Measurements from ENCODE around the gene FLOT2. TPM values are rescaled to one million over a fixed set of nuclear protein-coding genes. Genes with fewer than 3 reads are reported as not detected.
"Not testable (repeated sequence)": the region's sequence is repeated elsewhere in the genome, so short reads cannot be mapped to it uniquely, and the experiment has no call there.

The FLOT2 gene
- total RNA-seq, 4 donors from 2014 or later, result 44.8 to 81.8 (median 65.2) TPM

DNA sequence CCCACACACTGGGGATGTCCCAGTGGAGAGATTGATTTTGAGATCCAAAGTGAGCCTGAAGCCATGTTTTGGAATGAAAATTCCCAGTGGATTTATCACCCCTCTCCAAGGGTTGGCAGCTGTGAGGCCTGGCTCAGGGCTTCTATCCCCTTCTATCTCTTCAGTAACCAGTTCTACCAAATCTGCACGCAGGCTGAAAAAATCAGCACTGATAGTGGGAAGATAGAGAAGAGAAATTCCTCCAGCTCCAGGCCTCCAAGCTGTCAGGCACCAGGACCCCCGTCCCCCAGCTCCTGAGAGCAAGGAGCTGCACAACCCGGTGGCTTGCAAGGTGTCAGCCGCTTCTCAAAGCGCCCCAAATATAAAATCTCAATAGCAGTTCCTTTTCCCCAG lies 1.0 kb downstream of the FLOT2 start:
- Histone ChIP-seq H3K4me1 (peaks cover 37 to 85% (median 59%) of the 10 kb centered on the region in 3 donors), H3K27me3 (no peaks in the 10 kb centered on the region), H3K27ac (peak overlapping the region; percentile 91 to 98 (median 96)), H3K4me3 (peak overlapping the region; percentile 79 to 98 (median 85)), H3K9me3 (no peaks in the 10 kb centered on the region), H3K36me3 (peaks cover 0 to 9% (median 0%) of the 10 kb centered on the region in 3 donors)
- 2 to 9% methylated on average over 5 of the region's 5 CpGs for WGBS, 2 donors
- no peak for TF ChIP-seq POLR2A (IDR thresholded peaks at IDR 0.05)
- TF ChIP-seq, protein P1, sequence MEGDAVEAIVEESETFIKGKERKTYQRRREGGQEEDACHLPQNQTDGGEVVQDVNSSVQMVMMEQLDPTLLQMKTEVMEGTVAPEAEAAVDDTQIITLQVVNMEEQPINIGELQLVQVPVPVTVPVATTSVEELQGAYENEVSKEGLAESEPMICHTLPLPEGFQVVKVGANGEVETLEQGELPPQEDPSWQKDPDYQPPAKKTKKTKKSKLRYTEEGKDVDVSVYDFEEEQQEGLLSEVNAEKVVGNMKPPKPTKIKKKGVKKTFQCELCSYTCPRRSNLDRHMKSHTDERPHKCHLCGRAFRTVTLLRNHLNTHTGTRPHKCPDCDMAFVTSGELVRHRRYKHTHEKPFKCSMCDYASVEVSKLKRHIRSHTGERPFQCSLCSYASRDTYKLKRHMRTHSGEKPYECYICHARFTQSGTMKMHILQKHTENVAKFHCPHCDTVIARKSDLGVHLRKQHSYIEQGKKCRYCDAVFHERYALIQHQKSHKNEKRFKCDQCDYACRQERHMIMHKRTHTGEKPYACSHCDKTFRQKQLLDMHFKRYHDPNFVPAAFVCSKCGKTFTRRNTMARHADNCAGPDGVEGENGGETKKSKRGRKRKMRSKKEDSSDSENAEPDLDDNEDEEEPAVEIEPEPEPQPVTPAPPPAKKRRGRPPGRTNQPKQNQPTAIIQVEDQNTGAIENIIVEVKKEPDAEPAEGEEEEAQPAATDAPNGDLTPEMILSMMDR (IDR thresholded peaks at IDR 0.05), result no peak
- no peak for DNase-seq
- intact Hi-C loops (cut with DNase I), result no loop called here

DNA sequence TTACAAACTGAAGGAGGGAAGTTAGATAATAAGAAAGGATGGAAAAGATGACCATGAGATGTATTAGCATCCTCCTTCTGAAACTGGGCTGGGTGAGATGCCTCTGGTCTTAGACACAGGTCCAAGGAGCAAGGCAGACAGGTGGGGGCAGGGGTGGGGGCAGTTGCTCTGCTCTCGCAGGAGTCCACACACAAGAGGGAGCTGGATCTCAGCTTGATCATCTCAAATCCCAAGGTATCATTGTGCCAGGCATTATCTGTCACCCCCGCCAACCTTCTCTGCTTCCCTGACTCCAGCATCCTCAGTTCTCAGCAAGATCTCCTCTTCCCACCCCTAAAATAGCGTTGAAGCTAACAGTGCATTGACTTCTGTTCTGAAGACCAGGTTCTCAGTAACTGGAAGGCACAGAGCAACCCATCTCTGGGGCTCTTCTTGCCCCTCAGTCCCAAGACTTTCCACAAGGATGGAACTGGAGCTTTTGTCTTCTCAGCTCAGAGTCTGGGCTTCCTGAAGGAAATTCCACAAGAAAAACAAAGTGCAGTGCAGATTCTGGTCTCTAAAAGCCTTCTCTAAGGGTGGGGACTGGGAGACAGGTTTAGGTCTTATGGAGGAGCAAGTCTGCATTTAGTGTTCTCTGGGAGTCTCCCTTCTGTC lies 1.6 kb downstream of the FLOT2 start:
- 28 to 47% methylated on average over 3 of the region's 3 CpGs for WGBS, 2 donors
- TF ChIP-seq, protein P1 (IDR thresholded peaks at IDR 0.05), result no peak
- TF ChIP-seq POLR2A (IDR thresholded peaks at IDR 0.05), result no peak
- DNase-seq, result no peak
- H3K4me3 ChIP-seq, result peak overlapping the region; percentile 79 to 98 (median 85)
- no peaks in the 10 kb centered on the region for H3K9me3 ChIP-seq
- H3K4me1 ChIP-seq, result peaks cover 37 to 85% (median 54%) of the 10 kb centered on the region in 3 donors
- H3K36me3 ChIP-seq, result peaks cover 0 to 15% (median 0%) of the 10 kb centered on the region in 3 donors
- no peaks in the 10 kb centered on the region for H3K27me3 ChIP-seq
- H3K27ac ChIP-seq, result peak overlapping the region; percentile 91 to 98 (median 96)
- intact Hi-C loops (cut with DNase I), result no loop called here

DNA sequence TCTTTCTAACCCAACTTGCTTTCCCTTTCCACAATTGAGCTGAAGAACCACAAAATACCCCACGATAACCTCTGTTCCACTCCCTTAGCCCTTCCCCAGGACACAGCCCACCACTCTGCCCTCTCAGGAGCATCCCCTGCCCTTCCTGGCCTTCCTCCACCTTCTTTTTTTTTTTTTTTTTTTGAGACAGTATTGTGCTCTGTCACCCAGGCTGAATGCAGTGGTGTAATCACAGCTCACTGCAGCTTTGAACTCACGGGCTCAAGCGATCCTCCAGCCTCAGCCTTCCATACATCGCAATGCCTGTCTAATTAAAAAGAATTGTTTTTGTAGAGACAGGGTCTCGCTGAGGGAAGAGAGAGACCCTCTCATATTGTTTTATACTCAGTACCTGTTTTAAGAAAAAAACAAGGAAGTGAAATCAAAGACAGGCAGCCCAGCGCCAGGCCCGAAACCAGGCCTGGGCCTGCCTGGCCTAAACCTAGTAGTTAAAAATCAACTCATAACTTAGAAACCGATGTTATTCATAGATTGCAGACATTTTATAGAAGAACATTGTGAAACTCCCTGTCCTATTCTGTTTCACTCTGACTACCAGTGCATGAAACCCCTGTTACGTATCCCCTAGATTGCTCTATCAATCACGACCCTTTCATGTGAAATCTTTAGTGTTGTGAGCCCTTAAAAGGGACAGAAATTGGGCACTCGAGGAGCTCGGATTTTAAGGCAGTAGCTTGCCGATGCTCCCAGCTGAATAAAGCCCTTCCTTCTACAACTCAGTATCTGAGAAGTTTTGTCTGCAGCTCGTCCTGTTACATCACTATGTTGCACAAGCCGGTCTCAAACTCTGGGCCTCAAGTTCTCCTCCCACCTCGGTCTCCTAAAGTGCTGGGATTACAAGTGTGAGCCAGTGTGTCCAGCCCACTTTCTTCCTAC lies 4.0 kb downstream of the FLOT2 start:
- intact Hi-C loops (cut with DNase I); H3K9me3 ChIP-seq; H3K27me3 ChIP-seq; DNase-seq: not testable (repeated sequence)
- 25 to 34% methylated on average over 15 to 16 of the region's 16 CpGs for WGBS, 2 donors
- Histone ChIP-seq H3K4me1 (peaks cover 37 to 89% (median 58%) of the 10 kb centered on the region in 3 donors), H3K27ac (peak overlapping the region; percentile 82 to 86 (median 84)), H3K36me3 (peaks cover 0 to 18% (median 0%) of the 10 kb centered on the region in 3 donors), H3K4me3 (peak overlapping the region in 1 of 4 donors; percentile 16)

DNA sequence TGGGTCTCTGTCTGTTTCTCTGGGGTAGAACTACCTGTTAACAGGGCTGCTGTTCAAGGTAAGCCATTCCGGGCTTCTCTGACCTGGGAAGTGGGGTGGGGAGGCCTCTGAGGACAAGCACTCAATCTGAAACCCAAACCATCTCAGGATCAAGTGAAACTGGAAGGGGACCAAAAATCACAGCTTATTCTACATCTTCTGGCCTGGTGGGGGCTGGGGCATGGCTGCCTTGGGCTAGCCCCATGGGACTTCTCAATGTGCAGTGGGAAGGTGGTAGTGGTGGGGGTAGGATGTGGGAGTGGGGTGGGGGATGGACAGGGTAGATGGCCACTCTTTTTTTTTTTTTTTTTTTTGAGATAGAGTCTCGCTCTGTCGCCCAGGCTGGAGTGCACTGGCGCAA lies 5.5 kb downstream of the FLOT2 start:
- DNase-seq, result no peak
- Histone ChIP-seq H3K9me3 (no peaks in the 10 kb centered on the region), H3K36me3 (peaks cover 0 to 33% (median 4%) of the 10 kb centered on the region in 3 donors), H3K4me3 (no peak overlapping the region), H3K27ac (peak overlapping the region in 2 of 4 donors; percentile 36 to 84), H3K27me3 (no peaks in the 10 kb centered on the region), H3K4me1 (peaks cover 30 to 78% (median 53%) of the 10 kb centered on the region in 3 donors)
- WGBS, 2 donors, result 94 to 100% methylated on average over 1 to 4 of the region's 4 CpGs
- intact Hi-C loops (cut with DNase I), result no loop called here
- TF ChIP-seq, protein P1 (IDR thresholded peaks at IDR 0.05), result no peak
- no peak for TF ChIP-seq POLR2A (IDR thresholded peaks at IDR 0.05)

DNA sequence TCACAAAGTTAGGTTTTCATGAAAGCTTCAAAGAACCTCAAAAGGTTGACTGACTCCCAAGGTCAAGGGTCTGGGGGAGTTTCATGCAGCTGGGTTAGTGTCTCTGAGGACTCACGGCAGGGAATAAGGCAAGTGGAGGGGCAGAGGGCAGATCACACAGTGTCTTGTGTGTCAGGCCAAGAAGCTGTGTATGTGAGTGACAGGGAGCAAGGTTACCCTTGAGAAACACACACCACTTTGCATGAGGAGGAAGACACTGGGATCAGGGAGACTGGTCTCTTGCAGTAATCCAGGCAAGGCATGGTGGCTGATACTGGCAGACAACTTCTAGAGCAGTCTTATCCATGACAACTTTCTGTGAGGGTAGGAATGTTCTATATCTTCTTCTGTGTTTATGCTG lies 6.3 kb downstream of the FLOT2 start:
- peaks cover 24 to 70% (median 49%) of the 10 kb centered on the region in 3 donors for H3K4me1 ChIP-seq
- intact Hi-C loops (cut with DNase I), result no loop called here
- TF ChIP-seq, protein P1 (IDR thresholded peaks at IDR 0.05), result no peak
- TF ChIP-seq POLR2A (IDR thresholded peaks at IDR 0.05), result no peak
- WGBS, 2 donors, result 80 to 100% methylated on average over 1 of the region's 1 CpG
- no peaks in the 10 kb centered on the region for H3K27me3 ChIP-seq
- peaks cover 0 to 42% (median 4%) of the 10 kb centered on the region in 3 donors for H3K36me3 ChIP-seq
- no peak overlapping the region for H3K27ac ChIP-seq
- no peaks in the 10 kb centered on the region for H3K9me3 ChIP-seq
- H3K4me3 ChIP-seq, result no peak overlapping the region
- no peak for DNase-seq

Data from esophagus squamous epithelium (tissue), 5 donors.